GM12865 (cell line): Measurements from ENCODE around the gene AP3D1.
"Not testable (repeated sequence)": the region's sequence is repeated elsewhere in the genome, so short reads cannot be mapped to it uniquely, and the experiment has no call there.

Experiments used
- DNase-seq: peaks from one replicate; pipeline ENCODE4 v3.0.0; 2010; ENCODE audit warnings: low read depth
- H3K4me3 ChIP-seq: 2 replicates; pipeline ENCODE4 v1.5.1; 2011; ENCODE audit warnings: mild to moderate bottlenecking, low read depth, low read length, control low read depth
- TF ChIP-seq, protein P1 (sequence below): IDR thresholded peaks from 2 replicates; pipeline ENCODE4 v1.5.1; 2011; ENCODE audit warnings: low read length, control low read depth, low read depth, inconsistent platforms; ENCODE audit not compliant: insufficient read depth; ENCODE audit errors: missing control alignments

The AP3D1 gene

DNA sequence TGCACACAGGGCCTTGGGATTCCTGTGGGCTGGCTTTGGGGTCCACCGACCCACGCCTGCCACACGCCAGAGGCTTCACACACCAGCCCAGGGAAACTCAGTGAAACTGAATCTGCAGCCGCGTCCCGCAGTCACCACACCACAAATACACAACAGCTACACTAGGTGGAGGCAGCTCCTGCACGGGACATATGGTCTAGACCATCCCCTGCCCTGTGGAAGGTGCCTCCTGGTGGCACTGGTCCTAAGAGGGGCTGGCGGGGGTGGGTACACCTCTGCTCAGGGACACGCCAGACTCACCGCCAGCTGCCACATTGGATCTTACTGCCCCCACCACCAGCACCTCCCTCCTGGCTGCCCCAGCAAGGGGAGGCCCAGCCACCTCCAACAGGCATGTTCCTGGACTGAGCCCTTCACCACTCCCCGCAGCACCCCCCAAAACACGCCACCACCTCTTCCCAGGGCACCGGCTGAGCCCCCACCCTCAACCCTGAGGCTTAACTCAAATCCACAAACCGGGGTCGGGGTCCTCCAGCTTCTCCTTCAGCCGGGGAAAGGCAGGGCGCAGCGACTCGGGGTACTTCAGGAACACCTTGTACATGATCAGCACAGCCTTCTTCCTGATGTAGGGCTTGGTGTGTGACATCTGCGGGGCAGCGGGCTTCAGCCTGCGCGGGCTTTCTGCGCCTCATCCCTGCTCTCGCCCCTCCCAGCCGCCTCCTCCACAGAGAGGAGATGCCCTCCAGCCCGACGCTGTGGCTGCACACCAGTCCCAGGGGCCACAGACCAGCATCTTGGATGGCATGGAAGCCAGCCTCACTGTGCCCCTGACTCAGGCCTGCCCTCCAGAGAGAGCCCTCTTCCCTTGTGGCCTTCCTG, 21.2 kb downstream of the AP3D1 start:
- H3K4me3 ChIP-seq: no peak overlapping the region
- no peak for DNase-seq
- TF ChIP-seq, protein P1, sequence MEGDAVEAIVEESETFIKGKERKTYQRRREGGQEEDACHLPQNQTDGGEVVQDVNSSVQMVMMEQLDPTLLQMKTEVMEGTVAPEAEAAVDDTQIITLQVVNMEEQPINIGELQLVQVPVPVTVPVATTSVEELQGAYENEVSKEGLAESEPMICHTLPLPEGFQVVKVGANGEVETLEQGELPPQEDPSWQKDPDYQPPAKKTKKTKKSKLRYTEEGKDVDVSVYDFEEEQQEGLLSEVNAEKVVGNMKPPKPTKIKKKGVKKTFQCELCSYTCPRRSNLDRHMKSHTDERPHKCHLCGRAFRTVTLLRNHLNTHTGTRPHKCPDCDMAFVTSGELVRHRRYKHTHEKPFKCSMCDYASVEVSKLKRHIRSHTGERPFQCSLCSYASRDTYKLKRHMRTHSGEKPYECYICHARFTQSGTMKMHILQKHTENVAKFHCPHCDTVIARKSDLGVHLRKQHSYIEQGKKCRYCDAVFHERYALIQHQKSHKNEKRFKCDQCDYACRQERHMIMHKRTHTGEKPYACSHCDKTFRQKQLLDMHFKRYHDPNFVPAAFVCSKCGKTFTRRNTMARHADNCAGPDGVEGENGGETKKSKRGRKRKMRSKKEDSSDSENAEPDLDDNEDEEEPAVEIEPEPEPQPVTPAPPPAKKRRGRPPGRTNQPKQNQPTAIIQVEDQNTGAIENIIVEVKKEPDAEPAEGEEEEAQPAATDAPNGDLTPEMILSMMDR: no peak

DNA sequence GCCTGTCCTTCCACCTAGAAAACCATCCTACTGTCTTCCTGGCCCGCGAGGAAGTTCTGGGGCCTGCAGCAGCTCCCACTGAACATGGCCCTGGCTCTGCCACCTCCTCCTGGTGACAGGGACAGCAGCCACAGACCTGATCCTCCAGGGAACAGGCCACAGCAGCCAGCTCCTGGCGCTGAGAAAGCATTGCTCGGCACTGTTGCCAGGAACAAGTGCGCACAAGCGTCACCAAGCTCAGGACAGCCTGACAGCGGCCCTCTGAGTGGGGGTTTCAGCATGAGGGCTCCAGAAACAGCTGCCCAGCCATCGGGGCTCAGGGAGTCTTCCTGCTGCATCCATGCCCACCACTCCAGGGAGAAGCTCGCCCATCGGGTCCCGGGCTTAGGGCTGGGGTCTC, 21.9 kb downstream of the AP3D1 start:
- no peak for DNase-seq
- TF ChIP-seq, protein P1: no peak
- no peak overlapping the region for H3K4me3 ChIP-seq

DNA sequence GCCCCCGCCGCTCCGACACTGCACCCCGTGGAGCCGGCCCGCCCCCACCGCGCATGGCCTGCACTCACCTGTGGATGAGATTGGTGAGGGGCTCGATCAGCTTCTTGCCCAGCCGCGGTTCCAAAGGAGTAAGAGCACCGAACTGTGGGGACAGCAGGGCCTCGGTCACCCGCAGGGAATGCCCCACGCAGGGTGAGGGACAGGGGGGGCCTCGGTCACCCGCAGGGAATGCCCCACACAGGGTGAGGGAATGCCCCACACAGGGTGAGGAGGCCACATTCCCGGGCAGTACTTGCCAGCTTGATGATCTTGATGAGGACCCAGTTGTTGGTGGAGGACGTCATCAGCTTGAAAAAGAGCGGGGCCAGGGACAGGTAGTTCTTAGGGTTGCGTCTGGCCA, 22.3 kb downstream of the AP3D1 start:
- H3K4me3 ChIP-seq: no peak overlapping the region
- DNase-seq: no peak
- TF ChIP-seq, protein P1: no peak

DNA sequence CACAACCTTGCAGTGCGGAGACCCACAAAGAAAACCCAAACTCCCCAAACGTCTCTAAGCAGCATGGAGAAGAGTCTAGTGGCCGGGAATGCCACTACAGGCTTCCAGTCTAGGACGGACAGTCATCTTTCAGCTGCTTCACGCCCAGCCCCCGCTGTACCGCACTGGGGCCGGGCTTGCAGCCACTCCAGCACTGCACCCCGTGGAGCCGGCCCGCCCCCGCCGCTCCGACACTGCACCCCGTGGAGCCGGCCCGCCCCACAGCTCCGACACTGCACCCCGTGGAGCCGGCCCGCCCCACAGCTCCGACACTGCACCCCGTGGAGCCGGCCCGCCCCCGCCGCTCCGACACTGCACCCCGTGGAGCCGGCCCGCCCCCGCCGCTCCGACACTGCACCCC, 23.1 kb downstream of the AP3D1 start:
- DNase-seq: not testable (repeated sequence)

DNA sequence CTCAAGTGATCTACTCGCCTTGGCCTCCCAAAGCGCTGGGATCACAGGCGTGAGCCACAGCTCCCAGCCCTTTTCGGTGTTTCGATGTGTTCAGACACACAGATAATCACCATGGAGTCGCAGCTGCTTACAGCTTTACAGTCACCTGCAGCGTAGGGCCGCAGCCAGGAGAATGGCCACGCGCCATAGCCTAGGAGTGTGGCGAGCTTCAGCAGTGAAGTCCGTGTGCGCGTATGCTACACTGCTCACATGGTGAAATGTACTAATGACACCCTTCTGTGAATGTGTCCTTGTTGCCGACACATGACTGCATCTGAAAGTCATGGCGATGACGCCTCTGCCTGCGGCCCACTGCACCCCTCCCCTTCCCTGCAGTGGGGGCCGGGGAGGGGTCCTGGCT, 23.6 kb downstream of the AP3D1 start:
- no peak for DNase-seq
- TF ChIP-seq, protein P1: no peak
- H3K4me3 ChIP-seq: no peak overlapping the region

More for the DNA sequence above, 23.1 kb downstream of the AP3D1 start:
- H3K4me3 ChIP-seq: not testable (repeated sequence)

DNA sequence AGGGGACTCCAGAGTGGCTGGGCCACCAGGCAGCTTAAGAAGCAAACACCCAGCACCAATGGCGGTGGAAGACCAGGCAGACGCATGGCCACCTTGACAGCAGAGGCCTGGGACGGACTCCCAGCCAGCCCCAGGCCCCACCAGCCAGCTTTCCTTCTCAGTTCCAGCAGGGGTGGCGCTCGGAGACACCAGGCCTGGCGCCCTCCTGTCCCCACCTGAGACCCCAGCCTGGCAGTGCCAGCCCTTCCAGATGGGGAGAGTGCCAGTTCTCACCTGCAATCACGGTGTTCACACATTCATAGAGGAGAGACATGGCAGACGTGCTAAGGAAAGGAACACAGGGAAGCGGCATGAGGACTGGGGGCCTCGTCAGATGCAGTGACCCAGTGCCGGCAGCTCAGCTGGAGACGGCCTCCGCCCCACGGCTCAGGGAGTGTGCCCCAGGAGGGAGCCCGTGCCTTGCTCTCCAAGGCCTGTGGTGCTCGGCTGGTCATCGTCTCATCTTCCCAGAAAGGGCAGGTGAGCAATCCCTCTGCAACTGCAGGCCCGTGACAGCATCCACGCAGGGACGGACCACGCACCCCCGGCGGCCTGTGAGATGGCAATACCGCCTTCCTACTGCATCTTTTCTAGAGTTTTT, 24.4 kb downstream of the AP3D1 start:
- H3K4me3 ChIP-seq: no peak overlapping the region
- DNase-seq: no peak
- TF ChIP-seq, protein P1: no peak

DNA sequence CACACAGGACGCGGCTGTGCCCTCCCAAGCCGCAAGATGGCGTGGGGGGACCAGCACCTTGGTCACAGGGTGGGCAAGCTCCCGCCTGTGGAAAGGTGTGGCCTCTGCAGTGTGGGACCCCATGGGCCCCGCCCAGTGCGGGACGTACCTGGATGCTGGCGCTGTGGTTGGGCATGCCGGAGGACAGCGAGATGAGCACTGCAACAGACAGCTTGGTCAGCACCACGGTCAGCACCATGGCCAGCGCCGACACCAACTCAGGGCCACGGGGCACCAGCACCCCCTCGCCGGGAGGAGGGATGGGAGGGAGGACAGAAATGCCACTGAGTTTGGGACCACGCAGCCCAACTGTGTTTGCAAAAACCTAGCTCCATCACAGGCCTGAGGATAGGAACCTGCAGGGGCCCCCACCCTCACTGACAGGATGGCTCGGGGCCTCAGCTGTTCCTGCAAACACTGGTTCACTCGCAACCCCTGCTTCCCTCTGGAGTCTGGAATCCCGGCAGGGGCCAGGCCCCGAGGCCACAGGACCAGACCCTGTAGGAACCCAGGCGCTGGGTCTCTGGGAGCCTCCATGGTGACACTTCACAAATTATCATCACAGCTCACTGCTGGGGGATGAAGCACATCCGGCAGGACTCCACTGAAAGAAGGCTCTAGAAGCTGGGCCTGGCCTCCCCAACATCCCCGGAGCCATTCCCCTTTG, 27.5 kb downstream of the AP3D1 start:
- no peak for DNase-seq
- TF ChIP-seq, protein P1: no peak
- no peak overlapping the region for H3K4me3 ChIP-seq
